Dendritic cell treated with granulocyte-macrophage colony-stimulating factor and Interleukin-4, amounts not matched to agents 40 ng/mL and 50 ng/mL, for 4 days (primary cell): ENCODE data around the gene DNM3.
"Not testable (repeated sequence)": the region's sequence is repeated elsewhere in the genome, so short reads cannot be mapped to it uniquely, and the experiment has no call there.

ENCODE experiments used
- H3K27ac Mint-ChIP-seq: one replicate; pipeline ENCODE4 v1.8.0; 2022; ENCODE audit warnings: mild to moderate bottlenecking, mixed read lengths
- H3K27me3 Mint-ChIP-seq: one replicate; pipeline ENCODE4 v1.8.0; 2022; ENCODE audit warnings: mild to moderate bottlenecking, mixed read lengths
- H3K36me3 Mint-ChIP-seq: one replicate; pipeline ENCODE4 v1.8.0; 2022; ENCODE audit warnings: low read depth, mixed read lengths
- H3K4me1 Mint-ChIP-seq: one replicate; pipeline ENCODE4 v1.8.0; 2022; ENCODE audit warnings: low read depth, mixed read lengths
- H3K4me3 Mint-ChIP-seq: one replicate; pipeline ENCODE4 v1.8.0; 2022; ENCODE audit warnings: mild to moderate bottlenecking, moderate library complexity, mixed read lengths
- H3K9me3 Mint-ChIP-seq: one replicate; pipeline ENCODE4 v1.8.0; 2022; ENCODE audit warnings: mixed read lengths
- intact Hi-C: fragments of 100-400 bp; cut with micrococcal nuclease; formaldehyde crosslinking; loops from one replicate; pipeline ENCODE4 v1.15.0; 2022

DNM3 gene

DNA sequence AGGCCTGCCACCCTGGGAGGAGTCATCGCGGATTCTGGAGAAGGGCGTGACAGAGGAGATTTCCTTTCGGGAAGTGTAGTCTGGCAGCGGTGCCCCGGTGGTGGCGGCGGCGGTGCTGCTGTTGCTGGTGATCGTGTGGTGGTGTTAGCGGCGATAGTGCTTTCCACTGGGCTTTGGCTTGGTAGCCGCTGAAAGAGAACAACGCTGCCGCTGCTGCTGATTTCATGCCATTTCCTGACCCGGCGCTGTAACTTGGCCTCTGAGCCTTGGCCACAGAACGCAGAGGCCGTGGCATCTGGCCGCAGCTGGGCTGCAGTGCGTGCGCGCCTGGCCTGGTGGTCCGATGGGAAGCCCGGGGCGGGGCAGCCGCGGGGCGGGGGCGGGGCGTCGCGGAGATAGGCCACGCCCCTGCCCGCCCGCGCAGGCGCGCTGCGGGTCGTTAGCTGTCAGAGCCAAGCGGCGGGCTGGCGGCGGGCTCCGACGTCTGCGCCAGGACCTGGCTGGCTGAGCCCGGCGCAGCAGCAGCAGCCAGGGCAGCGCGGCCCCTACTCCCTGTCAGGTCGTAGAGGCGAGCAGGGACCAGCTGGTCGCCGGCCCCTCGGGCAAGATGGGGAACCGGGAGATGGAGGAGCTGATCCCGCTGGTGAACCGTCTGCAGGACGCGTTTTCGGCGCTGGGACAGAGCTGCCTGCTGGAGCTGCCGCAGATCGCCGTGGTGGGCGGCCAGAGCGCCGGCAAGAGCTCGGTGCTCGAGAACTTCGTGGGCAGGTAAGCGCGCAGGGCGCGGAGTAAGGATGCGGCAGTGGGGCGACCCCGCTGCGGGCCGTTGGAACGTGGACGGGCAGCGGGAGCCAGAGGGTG is at the start of gene DNM3:
Gene DNM3 (plus strand): TSS at position 449 of the 861 bp plus-strand sequence. CDS start 159 bp downstream, at position 608.
- Mint-ChIP-seq H3K4me3 (peak within 1 kb of the TSS; percentile 91), H3K36me3 (no peaks in the 10 kb centered on the region), H3K4me1 (peaks cover 26% of the 10 kb centered on the region), H3K27ac (peak within 1 kb of the TSS; percentile 68), H3K27me3 (peaks cover 26% of the 10 kb centered on the region), H3K9me3 (no peaks in the 10 kb centered on the region)
- intact Hi-C loops = loop anchor here (2.0 to 5.0 kb wide), 2 partner anchors 60 to 99 kb away; partner anchors contain the start of genes METTL13 and VAMP4

DNA sequence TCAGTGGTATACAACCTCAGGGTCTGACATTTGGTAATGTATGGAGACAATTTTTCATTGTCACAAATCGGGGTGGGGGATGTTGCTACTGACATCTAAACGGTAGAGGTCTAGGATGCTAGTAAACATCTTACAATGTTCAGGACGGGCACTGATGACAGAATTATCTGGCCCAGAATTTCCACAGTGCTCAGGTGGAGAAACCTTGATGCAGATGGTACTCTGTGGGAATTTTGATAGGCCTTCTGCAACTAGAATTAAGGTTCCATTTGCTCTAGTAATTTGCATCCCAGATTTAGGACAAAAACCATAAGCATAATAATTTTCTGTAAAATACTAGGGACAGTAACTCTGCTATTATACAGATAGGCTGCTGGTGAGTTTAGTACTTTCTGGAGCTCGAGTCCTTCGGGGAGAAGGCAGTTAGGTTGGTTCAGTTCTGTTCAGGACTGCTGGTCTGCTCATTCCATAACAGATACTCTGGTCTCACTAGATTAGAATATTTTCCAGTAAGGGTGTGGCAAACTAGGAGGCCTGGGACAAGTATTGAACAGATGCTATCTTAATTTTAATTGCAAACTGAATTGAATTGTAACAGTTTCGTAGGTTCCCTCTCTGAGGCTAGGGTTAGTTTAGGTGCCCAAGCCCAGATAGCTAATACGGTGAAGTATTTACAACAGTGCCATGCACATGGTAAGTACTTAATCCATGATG is 48.5 kb upstream of the DNM3 start:
- no peak overlapping the region for H3K27ac Mint-ChIP-seq

DNA sequence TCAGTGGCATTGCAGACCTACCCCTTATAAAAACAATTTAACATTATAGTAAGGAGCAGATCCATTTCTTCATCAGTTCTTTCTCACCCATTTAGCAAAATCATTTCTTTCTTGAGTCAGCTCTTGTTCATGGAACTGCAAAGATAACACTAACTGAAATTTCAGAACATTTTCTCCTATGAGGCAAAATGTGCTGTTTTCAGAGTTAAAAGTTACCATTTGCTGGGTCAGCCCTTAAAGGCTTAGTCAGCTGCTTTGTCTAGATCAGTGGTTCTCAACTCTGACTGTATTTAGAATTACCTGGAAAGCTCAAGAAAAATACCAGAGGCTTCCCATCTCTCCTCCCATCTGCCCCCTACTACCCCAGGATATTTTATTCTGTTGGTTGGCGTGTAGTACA is 47.7 kb upstream of the DNM3 start:
- Mint-ChIP-seq H3K36me3 (peaks cover 98% of the 10 kb centered on the region), H3K27me3 (no peaks in the 10 kb centered on the region), H3K27ac (no peak overlapping the region), H3K4me1 (no peaks in the 10 kb centered on the region), H3K4me3 (no peak overlapping the region), H3K9me3 (no peaks in the 10 kb centered on the region)
- intact Hi-C loops = no loop called here

More for the DNA sequence above, 48.5 kb upstream of the DNM3 start:
- Mint-ChIP-seq H3K4me3 (no peak overlapping the region), H3K9me3 (no peaks in the 10 kb centered on the region), H3K36me3 (peaks cover 98% of the 10 kb centered on the region), H3K4me1 (no peaks in the 10 kb centered on the region), H3K27me3 (no peaks in the 10 kb centered on the region)
- intact Hi-C loops = no loop called here

DNA sequence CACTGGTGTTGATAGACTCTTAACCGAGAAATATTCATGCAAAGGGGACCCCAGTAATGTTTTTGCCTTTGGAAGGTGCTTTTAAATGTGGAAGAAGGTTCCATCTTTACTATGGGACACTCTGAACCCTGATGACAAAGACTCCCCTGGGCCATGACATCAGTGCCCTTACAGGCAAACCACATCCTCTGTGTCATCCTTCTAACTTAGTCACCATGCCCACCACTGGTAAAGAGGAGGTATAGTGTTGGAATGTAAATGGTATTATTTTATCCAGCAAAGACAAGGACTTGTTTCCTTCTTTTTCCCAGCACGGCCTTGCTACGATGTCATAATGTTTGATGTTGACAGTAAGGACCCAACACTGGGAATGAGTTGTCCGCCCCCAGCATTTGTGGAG is 47.2 kb upstream of the DNM3 start:
- H3K4me3 Mint-ChIP-seq = no peak overlapping the region
- H3K4me1 Mint-ChIP-seq = no peaks in the 10 kb centered on the region
- no peaks in the 10 kb centered on the region for H3K9me3 Mint-ChIP-seq
- peaks cover 95% of the 10 kb centered on the region for H3K36me3 Mint-ChIP-seq
- H3K27ac Mint-ChIP-seq = no peak overlapping the region
- intact Hi-C loops = no loop called here
- no peaks in the 10 kb centered on the region for H3K27me3 Mint-ChIP-seq

DNA sequence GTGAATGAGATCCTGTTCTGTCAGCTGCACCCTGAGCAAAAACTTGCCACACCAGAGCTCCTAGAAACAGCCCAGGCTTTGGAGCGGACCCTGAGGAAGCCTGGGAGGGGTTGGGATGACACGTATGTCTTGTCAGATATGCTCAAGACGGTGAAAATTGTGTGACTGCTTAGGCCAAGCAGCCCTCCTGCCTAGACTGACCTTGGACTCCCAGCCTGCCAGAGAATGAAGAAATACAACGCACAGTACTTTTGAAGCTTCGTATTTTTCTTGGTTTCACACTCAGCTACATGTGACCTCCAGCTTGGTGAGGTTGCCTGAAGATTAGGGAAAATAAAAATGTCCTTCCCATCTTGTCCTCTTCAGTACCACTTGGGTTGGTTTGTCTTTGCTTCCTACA is 44.7 kb upstream of the DNM3 start:
- Mint-ChIP-seq H3K27ac (no peak overlapping the region), H3K9me3 (no peaks in the 10 kb centered on the region), H3K36me3 (peaks cover 84% of the 10 kb centered on the region), H3K27me3 (no peaks in the 10 kb centered on the region), H3K4me1 (no peaks in the 10 kb centered on the region), H3K4me3 (no peak overlapping the region)
- intact Hi-C loops = no loop called here

DNA sequence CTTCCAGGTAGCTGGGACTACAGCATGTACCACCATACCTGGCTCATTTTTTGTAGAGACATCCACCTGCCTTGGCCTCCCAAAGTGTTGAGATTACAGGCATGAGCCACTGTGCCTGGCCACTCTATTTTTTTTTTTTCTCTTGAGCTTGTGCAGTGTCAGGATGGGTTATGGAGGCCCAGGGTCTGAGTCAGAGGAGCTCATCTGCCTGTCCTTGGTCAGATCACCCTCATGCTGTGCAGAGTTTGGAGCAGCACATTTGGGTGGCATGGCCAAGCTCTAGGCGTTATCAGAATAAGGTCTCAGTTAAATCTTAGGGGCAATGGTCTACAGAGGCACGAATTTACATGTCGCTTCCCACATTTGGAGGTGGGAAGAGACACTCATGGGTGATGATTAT is 43.0 kb upstream of the DNM3 start:
- peaks cover 9% of the 10 kb centered on the region for H3K4me1 Mint-ChIP-seq
- H3K36me3 Mint-ChIP-seq = peaks cover 68% of the 10 kb centered on the region
- no peaks in the 10 kb centered on the region for H3K9me3 Mint-ChIP-seq
- H3K27me3 Mint-ChIP-seq = no peaks in the 10 kb centered on the region
- intact Hi-C loops = no loop called here
- H3K27ac Mint-ChIP-seq = no peak overlapping the region
- no peak overlapping the region for H3K4me3 Mint-ChIP-seq

DNA sequence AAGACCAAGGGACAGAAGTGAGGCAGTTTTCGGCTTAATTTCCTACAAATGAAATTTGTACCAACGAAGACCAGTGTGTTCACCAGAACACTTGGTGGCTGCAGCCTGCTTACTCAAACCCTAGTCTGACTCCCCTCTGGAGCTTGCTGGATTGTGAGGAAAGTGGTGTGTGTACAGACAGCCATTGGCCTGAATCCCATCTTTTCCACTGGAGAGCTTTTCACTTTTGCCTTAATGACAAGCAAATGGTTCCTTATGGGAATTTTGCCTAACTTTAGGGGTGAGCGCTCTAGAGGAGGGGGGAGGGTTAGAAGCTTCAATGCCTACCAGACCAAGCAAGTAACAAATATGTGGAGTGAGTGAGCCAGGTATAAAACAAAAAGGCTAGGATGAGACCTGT is 42.5 kb upstream of the DNM3 start:
- intact Hi-C loops = no loop called here

DNA sequence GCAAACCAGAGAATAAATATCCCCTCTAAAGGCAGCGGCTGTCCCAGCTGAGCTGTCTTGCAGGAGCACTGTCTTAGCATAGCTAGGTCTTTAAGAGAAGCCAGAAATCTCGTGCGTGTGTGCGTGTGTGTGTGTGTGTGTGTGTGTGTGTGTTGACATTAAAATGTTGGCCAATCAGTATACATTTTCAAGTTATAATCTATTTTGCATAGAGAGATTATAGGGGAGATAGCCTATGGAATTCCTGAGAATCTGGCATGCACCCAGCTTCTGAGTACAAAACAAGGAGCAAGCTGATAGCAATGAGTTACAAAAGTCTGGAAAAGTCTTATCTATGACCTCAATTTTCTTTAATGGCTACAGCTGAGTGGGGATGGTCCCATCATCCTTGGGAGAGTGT is 42.1 kb upstream of the DNM3 start:
- H3K27me3 Mint-ChIP-seq = no peaks in the 10 kb centered on the region
- intact Hi-C loops = no loop called here
- H3K9me3 Mint-ChIP-seq = no peaks in the 10 kb centered on the region
- H3K4me3 Mint-ChIP-seq = no peak overlapping the region
- no peak overlapping the region for H3K27ac Mint-ChIP-seq
- peaks cover 60% of the 10 kb centered on the region for H3K36me3 Mint-ChIP-seq
- H3K4me1 Mint-ChIP-seq = peaks cover 12% of the 10 kb centered on the region

More for the DNA sequence above, 42.5 kb upstream of the DNM3 start:
- no peaks in the 10 kb centered on the region for H3K9me3 Mint-ChIP-seq
- no peaks in the 10 kb centered on the region for H3K27me3 Mint-ChIP-seq
- no peak overlapping the region for H3K4me3 Mint-ChIP-seq
- peaks cover 12% of the 10 kb centered on the region for H3K4me1 Mint-ChIP-seq
- H3K27ac Mint-ChIP-seq = no peak overlapping the region
- peaks cover 64% of the 10 kb centered on the region for H3K36me3 Mint-ChIP-seq

DNA sequence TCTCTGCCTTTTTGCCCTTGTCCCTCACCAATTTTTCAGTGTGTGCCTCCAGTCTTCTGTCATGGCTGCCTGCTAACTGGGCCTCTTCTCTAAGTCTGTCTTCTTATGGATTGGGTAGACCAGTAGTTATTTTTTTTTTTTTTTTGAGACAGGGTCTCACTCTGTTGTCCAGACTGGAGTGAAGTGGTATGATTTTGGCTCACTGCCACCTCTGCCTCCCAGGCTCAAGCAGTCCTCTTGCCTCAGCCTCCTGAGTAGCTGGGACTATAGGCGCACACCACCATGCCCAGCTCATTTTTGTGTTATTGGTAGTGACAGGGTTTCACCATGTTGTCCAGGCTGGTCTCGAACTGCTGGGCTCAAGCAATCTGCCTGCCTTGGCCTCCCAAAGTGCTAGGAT is 41.6 kb upstream of the DNM3 start:
- peaks cover 54% of the 10 kb centered on the region for H3K36me3 Mint-ChIP-seq
- not testable (repeated sequence) for H3K27ac Mint-ChIP-seq, H3K9me3 Mint-ChIP-seq, H3K4me3 Mint-ChIP-seq, H3K27me3 Mint-ChIP-seq
- intact Hi-C loops = loop anchor here (10.0 kb wide), 1 partner anchor 595 kb away; no protein-coding TSS in a partner anchor
- peaks cover 12% of the 10 kb centered on the region for H3K4me1 Mint-ChIP-seq

DNA sequence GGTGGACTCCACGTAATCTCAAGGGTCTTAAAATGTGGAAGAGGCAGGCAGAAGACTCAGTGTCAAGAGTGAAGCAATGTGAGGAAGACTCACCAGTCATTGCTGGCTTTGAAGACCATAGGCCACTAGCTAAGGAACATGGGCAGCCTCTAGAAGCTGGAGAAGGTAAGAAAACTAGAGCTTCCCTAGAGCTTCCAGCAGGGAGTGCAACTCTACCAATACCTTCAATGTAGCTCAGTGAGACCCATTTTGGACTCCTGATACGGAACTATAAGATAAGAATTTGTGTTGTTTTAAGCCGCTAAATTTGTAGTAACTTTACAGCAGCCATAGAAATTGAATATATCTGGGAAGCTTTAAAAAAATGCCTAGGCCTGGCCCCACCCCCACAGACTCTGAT is 41.0 kb upstream of the DNM3 start:
- Mint-ChIP-seq H3K4me1 (peaks cover 13% of the 10 kb centered on the region), H3K27me3 (no peaks in the 10 kb centered on the region), H3K9me3 (no peaks in the 10 kb centered on the region), H3K4me3 (no peak overlapping the region), H3K36me3 (peaks cover 48% of the 10 kb centered on the region), H3K27ac (no peak overlapping the region)
- intact Hi-C loops = loop anchor here (10.0 kb wide), 1 partner anchor 594 kb away; no protein-coding TSS in a partner anchor

DNA sequence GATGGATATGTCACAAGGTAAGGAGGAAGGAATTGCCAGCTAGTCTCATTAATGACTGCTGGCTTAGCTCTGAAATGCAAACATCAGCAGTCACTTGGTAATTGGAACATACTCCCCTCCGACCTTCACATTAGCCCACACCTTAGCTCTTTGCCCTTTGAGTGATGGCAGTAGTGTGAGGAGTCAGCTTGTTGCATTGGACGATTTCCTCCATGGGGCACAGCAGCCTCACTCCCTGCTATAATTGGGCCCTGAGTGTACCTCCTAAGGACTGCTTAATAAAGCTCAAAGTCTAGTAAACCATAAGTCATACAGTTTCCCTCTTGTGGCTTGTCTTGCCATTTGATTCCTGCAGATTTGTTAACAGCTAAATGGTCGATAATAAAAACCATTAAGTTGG is 40.4 kb upstream of the DNM3 start:
- no peak overlapping the region for H3K27ac Mint-ChIP-seq
- H3K9me3 Mint-ChIP-seq = no peaks in the 10 kb centered on the region
- intact Hi-C loops = loop anchor here (1.0 to 10.0 kb wide), 2 partner anchors 184 to 594 kb away; no protein-coding TSS in a partner anchor
- H3K27me3 Mint-ChIP-seq = no peaks in the 10 kb centered on the region
- H3K36me3 Mint-ChIP-seq = peaks cover 43% of the 10 kb centered on the region
- H3K4me1 Mint-ChIP-seq = peaks cover 18% of the 10 kb centered on the region
- no peak overlapping the region for H3K4me3 Mint-ChIP-seq

DNA sequence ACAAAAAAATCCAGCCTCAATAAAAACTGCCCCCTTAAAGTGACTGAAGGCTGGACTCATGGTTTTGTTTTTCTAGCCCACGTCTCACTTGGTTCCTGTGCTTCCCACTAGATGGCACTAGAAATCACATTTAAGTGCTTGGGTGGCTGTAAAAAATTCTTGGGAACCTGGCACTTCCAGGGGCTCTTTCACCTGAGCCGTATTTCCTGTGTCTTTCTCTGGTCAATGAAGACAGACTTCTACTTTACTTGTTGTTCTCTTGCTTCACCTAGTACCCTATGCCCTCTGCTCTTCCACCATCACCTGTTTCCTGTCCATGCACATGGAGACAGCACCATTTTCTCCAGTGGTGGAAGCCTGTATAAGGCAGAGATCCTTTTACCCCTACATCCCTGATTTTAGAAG is 39.8 kb upstream of the DNM3 start:
- H3K4me1 Mint-ChIP-seq = peaks cover 21% of the 10 kb centered on the region
- H3K27ac Mint-ChIP-seq = no peak overlapping the region
- intact Hi-C loops = loop anchor here (1.0 to 10.0 kb wide), 2 partner anchors 184 to 593 kb away; no protein-coding TSS in a partner anchor
- peaks cover 36% of the 10 kb centered on the region for H3K36me3 Mint-ChIP-seq
- H3K27me3 Mint-ChIP-seq = no peaks in the 10 kb centered on the region
- no peaks in the 10 kb centered on the region for H3K9me3 Mint-ChIP-seq
- H3K4me3 Mint-ChIP-seq = no peak overlapping the region

DNA sequence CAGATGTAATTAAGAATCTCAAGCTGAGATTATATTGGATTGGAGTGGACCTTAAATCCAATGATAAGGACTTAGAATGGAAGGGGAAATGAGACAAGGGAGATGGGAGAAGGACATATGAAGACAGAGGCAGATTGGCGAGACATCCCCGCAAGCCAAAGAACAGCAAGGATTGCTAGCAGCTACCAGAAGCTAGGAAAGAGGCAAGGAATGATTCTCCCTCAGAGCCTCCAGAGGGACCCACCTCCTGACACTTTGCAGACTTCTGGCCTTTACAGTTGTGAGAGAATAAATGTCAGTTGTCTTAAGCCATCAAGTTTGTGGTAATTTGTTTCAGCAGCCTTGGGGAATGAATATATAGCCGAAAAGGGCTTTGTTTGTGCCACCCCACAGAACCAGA is 39.1 kb upstream of the DNM3 start:
- Mint-ChIP-seq H3K36me3 (peaks cover 29% of the 10 kb centered on the region), H3K9me3 (no peaks in the 10 kb centered on the region), H3K27ac (no peak overlapping the region), H3K27me3 (no peaks in the 10 kb centered on the region), H3K4me1 (peaks cover 25% of the 10 kb centered on the region), H3K4me3 (no peak overlapping the region)
- intact Hi-C loops = loop anchor here (10.0 kb wide), 1 partner anchor 593 kb away; no protein-coding TSS in a partner anchor

DNA sequence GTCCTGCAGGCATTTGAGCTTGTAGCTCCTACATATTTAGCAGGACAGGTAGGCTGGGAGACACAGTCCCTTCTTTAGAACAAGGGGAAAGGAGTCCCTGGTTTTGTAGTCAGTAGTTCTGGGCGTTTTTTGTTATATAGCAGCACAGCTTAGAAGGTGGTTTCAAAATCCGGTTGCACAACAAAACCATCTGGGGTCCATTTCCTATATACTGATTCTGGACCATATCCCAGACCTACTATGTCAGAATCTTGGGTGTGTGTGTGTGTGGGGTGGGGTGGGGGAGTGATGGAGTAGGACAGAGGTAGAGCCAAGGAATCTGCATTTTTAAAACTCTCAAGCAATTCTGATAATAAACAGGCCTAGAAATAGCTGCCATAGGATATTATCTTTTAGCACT is 38.3 kb upstream of the DNM3 start:
- Mint-ChIP-seq H3K9me3 (no peaks in the 10 kb centered on the region), H3K36me3 (peaks cover 21% of the 10 kb centered on the region), H3K4me1 (peaks cover 31% of the 10 kb centered on the region), H3K4me3 (no peak overlapping the region), H3K27ac (no peak overlapping the region), H3K27me3 (no peaks in the 10 kb centered on the region)
- intact Hi-C loops = loop anchor here (10.0 kb wide), 1 partner anchor 592 kb away; no protein-coding TSS in a partner anchor
